ENCODE results near the gene CBL. TPM values are rescaled to one million over a fixed set of nuclear protein-coding genes. Genes with fewer than 3 reads are reported as not detected.
A peak's percentile ranks its signal among the peaks of the same experiment; 100 is the strongest.

Gene CBL
- total and polyA plus RNA-seq, 10 of the 15 experiments (the other 5 are each of a cell fraction or from before 2014, with no cell fraction given): 3.9 to 27.1 (median 9.5) TPM

DNA sequence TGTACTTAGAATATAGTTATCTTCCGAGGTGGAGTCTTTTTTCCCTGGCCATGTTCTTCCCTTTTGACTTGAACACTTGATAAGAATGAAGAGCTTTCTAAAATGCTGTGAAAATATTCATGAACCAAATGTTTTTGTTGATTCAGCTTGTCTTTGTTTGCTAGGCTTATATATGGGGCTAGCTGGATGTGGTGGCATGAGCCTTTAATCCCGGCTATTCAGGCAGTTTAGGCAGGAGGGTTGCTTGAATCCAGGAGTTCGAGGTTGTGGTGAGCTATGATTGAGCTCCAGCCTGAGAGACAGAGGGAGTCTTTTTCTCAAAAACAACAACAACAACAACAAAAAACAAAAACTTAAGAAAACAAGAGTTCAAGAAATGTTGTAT lies 23.1 kb downstream of the CBL start:
- POLR2A ChIA-PET: interaction anchor here (0.7 to 0.8 kb wide), 2 partner anchors 12 to 92 kb away, joined by 3 read pairs; no protein-coding TSS in a partner anchor
- in situ Hi-C loops (cut with MboI): no loop called here
- Histone ChIP-seq H3K27me3 (replicated peaks in 1 of 2; ENCODE audit: control insufficient read depth in 2 of 2, insufficient read depth in 2 of 2, low read length in 1 of 2) (no peaks in the 10 kb centered on the region), H3K9ac (ENCODE audit: control insufficient read depth, insufficient read depth, low read length) (no peak overlapping the region), H3K27ac (ENCODE audit: control insufficient read depth, insufficient read depth) (no peak overlapping the region), H3K4me2 (ENCODE audit: control insufficient read depth, insufficient read depth) (no peak overlapping the region), H3K9me3 (replicated peaks; ENCODE audit: control insufficient read depth, insufficient read depth, low read length) (no peaks in the 10 kb centered on the region), H3K4me1 (ENCODE audit: control insufficient read depth, insufficient read depth, low read length) (peaks cover 3% of the 10 kb centered on the region; the same call in 1 of the 2 replicates), H3K4me3 (no peak overlapping the region), H4K20me1 (ENCODE audit: control insufficient read depth, insufficient read depth) (no peaks in the 10 kb centered on the region), H3K36me3 (ENCODE audit: control insufficient read depth in 2 of 2, insufficient read depth in 2 of 2, low read length in 1 of 2) (peaks cover 0 to 9% of the 10 kb centered on the region in 2 experiments; a peak in 2 of 4 replicates), H3K79me2 (ENCODE audit: control insufficient read depth, insufficient read depth, low read length) (peaks cover 44% of the 10 kb centered on the region), H2AFZ (ENCODE audit: control insufficient read depth, low read depth, low read length) (no peak overlapping the region)
- intact Hi-C loops (cut with micrococcal nuclease; ENCODE audit: unreplicated experiment): no loop called here
- SMC1A ChIA-PET (ENCODE audit: uncharacterized antibody, unreplicated experiment): interaction anchor here (0.6 to 0.7 kb wide), 2 partner anchors 298 to 973 kb away, joined by 3 to 7 read pairs; no protein-coding TSS in a partner anchor
- no TSS peak for BruUV-seq (replicated peaks)
- RAD21 ChIA-PET (ENCODE audit: unreplicated experiment): interaction anchor here (1.2 kb wide), 1 partner anchor 34 kb away, joined by 6 read pairs; no protein-coding TSS in a partner anchor
- ATAC-seq (no peak), DNase-seq (ENCODE audit: low read depth, low spot score) (no peak), FAIRE-seq (peak; percentile 56)
- WGBS (ENCODE audit: insufficient coverage, insufficient replicate concordance, low lambda C conversion rate, missing lambda C conversion rate): 96% methylated on average over 3 of the region's 3 CpGs
- CTCF ChIA-PET: interaction anchor here (1.0 kb wide), 1 partner anchor 20 kb away, joined by 3 read pairs; no protein-coding TSS in a partner anchor
- TF ChIP-seq, protein P1, sequence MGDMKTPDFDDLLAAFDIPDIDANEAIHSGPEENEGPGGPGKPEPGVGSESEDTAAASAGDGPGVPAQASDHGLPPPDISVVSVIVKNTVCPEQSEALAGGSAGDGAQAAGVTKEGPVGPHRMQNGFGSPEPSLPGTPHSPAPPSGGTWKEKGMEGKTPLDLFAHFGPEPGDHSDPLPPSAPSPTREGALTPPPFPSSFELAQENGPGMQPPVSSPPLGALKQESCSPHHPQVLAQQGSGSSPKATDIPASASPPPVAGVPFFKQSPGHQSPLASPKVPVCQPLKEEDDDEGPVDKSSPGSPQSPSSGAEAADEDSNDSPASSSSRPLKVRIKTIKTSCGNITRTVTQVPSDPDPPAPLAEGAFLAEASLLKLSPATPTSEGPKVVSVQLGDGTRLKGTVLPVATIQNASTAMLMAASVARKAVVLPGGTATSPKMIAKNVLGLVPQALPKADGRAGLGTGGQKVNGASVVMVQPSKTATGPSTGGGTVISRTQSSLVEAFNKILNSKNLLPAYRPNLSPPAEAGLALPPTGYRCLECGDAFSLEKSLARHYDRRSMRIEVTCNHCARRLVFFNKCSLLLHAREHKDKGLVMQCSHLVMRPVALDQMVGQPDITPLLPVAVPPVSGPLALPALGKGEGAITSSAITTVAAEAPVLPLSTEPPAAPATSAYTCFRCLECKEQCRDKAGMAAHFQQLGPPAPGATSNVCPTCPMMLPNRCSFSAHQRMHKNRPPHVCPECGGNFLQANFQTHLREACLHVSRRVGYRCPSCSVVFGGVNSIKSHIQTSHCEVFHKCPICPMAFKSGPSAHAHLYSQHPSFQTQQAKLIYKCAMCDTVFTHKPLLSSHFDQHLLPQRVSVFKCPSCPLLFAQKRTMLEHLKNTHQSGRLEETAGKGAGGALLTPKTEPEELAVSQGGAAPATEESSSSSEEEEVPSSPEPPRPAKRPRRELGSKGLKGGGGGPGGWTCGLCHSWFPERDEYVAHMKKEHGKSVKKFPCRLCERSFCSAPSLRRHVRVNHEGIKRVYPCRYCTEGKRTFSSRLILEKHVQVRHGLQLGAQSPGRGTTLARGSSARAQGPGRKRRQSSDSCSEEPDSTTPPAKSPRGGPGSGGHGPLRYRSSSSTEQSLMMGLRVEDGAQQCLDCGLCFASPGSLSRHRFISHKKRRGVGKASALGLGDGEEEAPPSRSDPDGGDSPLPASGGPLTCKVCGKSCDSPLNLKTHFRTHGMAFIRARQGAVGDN (IDR thresholded peaks at IDR 0.05): no peak
- TF ChIP-seq ETV6 (conservative IDR thresholded peaks at IDR 0.05 in 1 of 2, IDR thresholded peaks at IDR 0.05 in 1 of 2; ENCODE audit: borderline replicate concordance in 1 of 2, low read depth in 1 of 2) (no peak), NFIC (IDR thresholded peaks at IDR 0.05; ENCODE audit: low read depth, low read length) (no peak), MEF2B (IDR thresholded peaks at IDR 0.05; ENCODE audit: partially characterized antibody, poor library complexity, severe bottlenecking) (no peak), HCFC1 (IDR thresholded peaks at IDR 0.05; ENCODE audit: low read length) (no peak), SREBF1 (IDR thresholded peaks at IDR 0.05; ENCODE audit: low read length) (no peak), ZSCAN29 (IDR thresholded peaks at IDR 0.05) (no peak), NFYA (IDR thresholded peaks at IDR 0.05; ENCODE audit: borderline replicate concordance, low read depth, low read length) (no peak), MTA2 (IDR thresholded peaks at IDR 0.05; ENCODE audit: low read depth) (no peak)
- TF ChIP-seq, protein P2, sequence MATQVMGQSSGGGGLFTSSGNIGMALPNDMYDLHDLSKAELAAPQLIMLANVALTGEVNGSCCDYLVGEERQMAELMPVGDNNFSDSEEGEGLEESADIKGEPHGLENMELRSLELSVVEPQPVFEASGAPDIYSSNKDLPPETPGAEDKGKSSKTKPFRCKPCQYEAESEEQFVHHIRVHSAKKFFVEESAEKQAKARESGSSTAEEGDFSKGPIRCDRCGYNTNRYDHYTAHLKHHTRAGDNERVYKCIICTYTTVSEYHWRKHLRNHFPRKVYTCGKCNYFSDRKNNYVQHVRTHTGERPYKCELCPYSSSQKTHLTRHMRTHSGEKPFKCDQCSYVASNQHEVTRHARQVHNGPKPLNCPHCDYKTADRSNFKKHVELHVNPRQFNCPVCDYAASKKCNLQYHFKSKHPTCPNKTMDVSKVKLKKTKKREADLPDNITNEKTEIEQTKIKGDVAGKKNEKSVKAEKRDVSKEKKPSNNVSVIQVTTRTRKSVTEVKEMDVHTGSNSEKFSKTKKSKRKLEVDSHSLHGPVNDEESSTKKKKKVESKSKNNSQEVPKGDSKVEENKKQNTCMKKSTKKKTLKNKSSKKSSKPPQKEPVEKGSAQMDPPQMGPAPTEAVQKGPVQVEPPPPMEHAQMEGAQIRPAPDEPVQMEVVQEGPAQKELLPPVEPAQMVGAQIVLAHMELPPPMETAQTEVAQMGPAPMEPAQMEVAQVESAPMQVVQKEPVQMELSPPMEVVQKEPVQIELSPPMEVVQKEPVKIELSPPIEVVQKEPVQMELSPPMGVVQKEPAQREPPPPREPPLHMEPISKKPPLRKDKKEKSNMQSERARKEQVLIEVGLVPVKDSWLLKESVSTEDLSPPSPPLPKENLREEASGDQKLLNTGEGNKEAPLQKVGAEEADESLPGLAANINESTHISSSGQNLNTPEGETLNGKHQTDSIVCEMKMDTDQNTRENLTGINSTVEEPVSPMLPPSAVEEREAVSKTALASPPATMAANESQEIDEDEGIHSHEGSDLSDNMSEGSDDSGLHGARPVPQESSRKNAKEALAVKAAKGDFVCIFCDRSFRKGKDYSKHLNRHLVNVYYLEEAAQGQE (IDR thresholded peaks at IDR 0.05; ENCODE audit: low read depth, low read length): no peak
- TF ChIP-seq, protein P3, sequence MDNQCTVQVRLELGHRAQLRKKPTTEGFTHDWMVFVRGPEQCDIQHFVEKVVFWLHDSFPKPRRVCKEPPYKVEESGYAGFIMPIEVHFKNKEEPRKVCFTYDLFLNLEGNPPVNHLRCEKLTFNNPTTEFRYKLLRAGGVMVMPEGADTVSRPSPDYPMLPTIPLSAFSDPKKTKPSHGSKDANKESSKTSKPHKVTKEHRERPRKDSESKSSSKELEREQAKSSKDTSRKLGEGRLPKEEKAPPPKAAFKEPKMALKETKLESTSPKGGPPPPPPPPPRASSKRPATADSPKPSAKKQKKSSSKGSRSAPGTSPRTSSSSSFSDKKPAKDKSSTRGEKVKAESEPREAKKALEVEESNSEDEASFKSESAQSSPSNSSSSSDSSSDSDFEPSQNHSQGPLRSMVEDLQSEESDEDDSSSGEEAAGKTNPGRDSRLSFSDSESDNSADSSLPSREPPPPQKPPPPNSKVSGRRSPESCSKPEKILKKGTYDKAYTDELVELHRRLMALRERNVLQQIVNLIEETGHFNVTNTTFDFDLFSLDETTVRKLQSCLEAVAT (IDR thresholded peaks at IDR 0.05): no peak
- TF ChIP-seq, protein P4, sequence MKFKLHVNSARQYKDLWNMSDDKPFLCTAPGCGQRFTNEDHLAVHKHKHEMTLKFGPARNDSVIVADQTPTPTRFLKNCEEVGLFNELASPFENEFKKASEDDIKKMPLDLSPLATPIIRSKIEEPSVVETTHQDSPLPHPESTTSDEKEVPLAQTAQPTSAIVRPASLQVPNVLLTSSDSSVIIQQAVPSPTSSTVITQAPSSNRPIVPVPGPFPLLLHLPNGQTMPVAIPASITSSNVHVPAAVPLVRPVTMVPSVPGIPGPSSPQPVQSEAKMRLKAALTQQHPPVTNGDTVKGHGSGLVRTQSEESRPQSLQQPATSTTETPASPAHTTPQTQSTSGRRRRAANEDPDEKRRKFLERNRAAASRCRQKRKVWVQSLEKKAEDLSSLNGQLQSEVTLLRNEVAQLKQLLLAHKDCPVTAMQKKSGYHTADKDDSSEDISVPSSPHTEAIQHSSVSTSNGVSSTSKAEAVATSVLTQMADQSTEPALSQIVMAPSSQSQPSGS (IDR thresholded peaks at IDR 0.05; ENCODE audit: low read length): no peak

All from GM12878 (cell line).